Neuronal stem cell (in vitro differentiated cells): ENCODE measurements around the gene OSMR.

Source experiments
- DNase-seq: peaks from one replicate; pipeline ENCODE4 v3.0.0-alpha.2; 2013; ENCODE audit warnings: low spot score
- H2AFZ ChIP-seq: one replicate; pipeline ENCODE4 v1.6.1; 2013; ENCODE audit warnings: mild to moderate bottlenecking, low read length, inconsistent platforms
- H2AK5ac ChIP-seq: 2 replicates; pipeline ENCODE4 v1.6.1; 2013; ENCODE audit warnings: low read depth, mild to moderate bottlenecking, inconsistent platforms, low read length, moderate library complexity, mixed read lengths
- H2BK120ac ChIP-seq: 2 replicates; pipeline ENCODE4 v1.6.1; 2013; ENCODE audit warnings: low read depth, mild to moderate bottlenecking, inconsistent platforms, low read length, moderate library complexity, mixed read lengths
- H2BK12ac ChIP-seq: one replicate; pipeline ENCODE4 v1.6.1; 2013; ENCODE audit warnings: low read length, inconsistent platforms
- H2BK15ac ChIP-seq: 2 replicates; pipeline ENCODE4 v1.6.1; 2013; ENCODE audit warnings: mild to moderate bottlenecking, low read length, inconsistent platforms, mixed read lengths
- H2BK5ac ChIP-seq: one replicate; pipeline ENCODE4 v1.6.1; 2013; ENCODE audit warnings: inconsistent platforms, mild to moderate bottlenecking, low read length, moderate library complexity
- H3K14ac ChIP-seq: one replicate; pipeline ENCODE4 v1.6.1; 2013; ENCODE audit warnings: low read length, inconsistent platforms
- H3K18ac ChIP-seq: 2 replicates; pipeline ENCODE4 v1.6.1; 2013; ENCODE audit warnings: low read length, inconsistent platforms
- H3K23ac ChIP-seq: 2 replicates; pipeline ENCODE4 v1.6.1; 2013; ENCODE audit warnings: low read depth, mild to moderate bottlenecking, mixed read lengths, low read length, inconsistent platforms; ENCODE audit not compliant: poor library complexity
- H3K27ac ChIP-seq: replicated peaks from 3 replicates; pipeline ENCODE4 v1.5.1; 2013; ENCODE audit warnings: low read length, inconsistent platforms
- H3K27me3 ChIP-seq, 3 experiments: 2 replicates each; pipeline ENCODE4 v1.6.1; 2013; ENCODE audit warnings: low read length in 3 of 3, mild to moderate bottlenecking in 2 of 3, inconsistent platforms in 1 of 3, low read depth in 1 of 3, mixed read lengths in 1 of 3, moderate library complexity in 1 of 3; ENCODE audit not compliant: control insufficient read depth in 3 of 3, insufficient read depth in 3 of 3
- H3K36me3 ChIP-seq, 2 donors: replicated peaks in 1 of 2; 2 replicates each; pipeline ENCODE4 v1.6.1; 2013; ENCODE audit warnings: low read length in 2 of 2; ENCODE audit not compliant: control insufficient read depth in 2 of 2, insufficient read depth in 2 of 2
- H3K4ac ChIP-seq: 2 replicates; pipeline ENCODE4 v1.6.1; 2013; ENCODE audit warnings: inconsistent platforms, mild to moderate bottlenecking, low read length, moderate library complexity
- H3K4me1 ChIP-seq, 2 donors: 1 replicate in 1 of 2; 2 replicates in 1 of 2; pipeline ENCODE4 v1.6.1; 2013; ENCODE audit warnings: low read length in 2 of 2, low read depth in 1 of 2; ENCODE audit not compliant: control insufficient read depth in 2 of 2, insufficient read depth in 1 of 2
- H3K4me2 ChIP-seq: one replicate; pipeline ENCODE4 v1.6.1; 2013; ENCODE audit warnings: mild to moderate bottlenecking, low read length, inconsistent platforms; ENCODE audit not compliant: insufficient read depth, poor library complexity, severe bottlenecking
- H3K4me3 ChIP-seq, 2 donors: 2 replicates each; pipeline ENCODE4 v1.5.1; 2013; ENCODE audit warnings: low read length in 2 of 2, mild to moderate bottlenecking in 2 of 2, inconsistent platforms in 1 of 2, moderate library complexity in 1 of 2
- H3K79me1 ChIP-seq: one replicate; pipeline ENCODE4 v1.6.1; 2013; ENCODE audit warnings: low read depth, mild to moderate bottlenecking, inconsistent platforms, low read length, moderate library complexity
- H3K9ac ChIP-seq: one replicate; pipeline ENCODE4 v1.6.1; 2013; ENCODE audit warnings: mild to moderate bottlenecking, low read depth, low read length, inconsistent platforms; ENCODE audit not compliant: poor library complexity
- H3K9me3 ChIP-seq, 2 donors: replicated peaks in 1 of 2; 2 replicates each; pipeline versions ENCODE3 to v1.6.1; 2013; ENCODE audit warnings: low read length in 2 of 2, mild to moderate bottlenecking in 2 of 2, inconsistent platforms in 1 of 2, low read depth in 1 of 2, mixed read lengths in 1 of 2, moderate library complexity in 1 of 2; ENCODE audit not compliant: control insufficient read depth in 2 of 2, insufficient read depth in 1 of 2
- H4K8ac ChIP-seq: one replicate; pipeline ENCODE4 v1.6.1; 2013; ENCODE audit warnings: low read depth, mild to moderate bottlenecking, inconsistent platforms, low read length, moderate library complexity
- H4K91ac ChIP-seq: one replicate; pipeline ENCODE4 v1.6.1; 2013; ENCODE audit warnings: low read length, low read depth, mild to moderate bottlenecking, inconsistent platforms; ENCODE audit not compliant: poor library complexity
- WGBS, 2 donors: extraction: QIAGEN DNeasy Blood & Tissue Kit; methylation state at CpG; one replicate each; pipeline ENCODE4 v1.1.7; 2013; ENCODE audit warnings: missing lambda C conversion rate in 2 of 2, mixed read lengths in 1 of 2; ENCODE audit not compliant: insufficient read length in 2 of 2, insufficient replicate concordance in 1 of 2; ENCODE audit errors: extremely low coverage in 2 of 2; 5-methylcytosine and 5-hydroxymethylcytosine counted together

Gene OSMR

DNA sequence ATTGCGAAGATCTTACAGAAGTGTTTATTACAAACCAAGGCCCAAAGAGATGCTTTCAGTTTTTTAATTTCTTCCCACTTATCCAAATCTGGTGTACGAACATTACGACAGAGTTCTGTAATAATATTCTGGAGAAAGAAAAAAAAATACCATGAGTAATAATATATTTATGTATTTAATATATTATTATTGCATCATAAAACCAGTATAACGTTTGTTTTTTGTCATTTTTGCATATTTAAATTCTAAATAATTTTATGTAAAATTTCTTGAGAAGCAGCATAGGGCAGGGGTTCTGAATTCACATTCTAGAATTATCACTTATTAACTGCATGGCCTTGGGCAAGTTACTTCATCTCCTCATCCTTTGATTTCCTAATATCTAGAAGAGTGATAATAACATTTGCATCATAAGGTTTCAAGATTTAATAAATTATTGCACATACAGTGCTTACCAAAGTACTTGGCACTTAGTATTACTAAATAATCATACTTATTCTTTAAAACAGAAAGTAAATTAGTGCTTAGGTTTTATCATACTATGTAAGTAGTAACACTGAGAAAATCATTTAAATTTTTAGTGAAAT, 107.7 kb downstream of the OSMR start:
- Histone ChIP-seq H4K8ac (no peak overlapping the region), H2AFZ (no peak overlapping the region), H3K18ac (no peak overlapping the region), H3K79me1 (no peaks in the 10 kb centered on the region), H3K9me3 (no peaks in the 10 kb centered on the region), H3K4me2 (no peak overlapping the region), H2BK120ac (no peak overlapping the region), H4K91ac (no peak overlapping the region), H2BK12ac (no peak overlapping the region), H3K4me3 (no peak overlapping the region), H3K27me3 (no peaks in the 10 kb centered on the region), H2BK5ac (no peak overlapping the region), H2BK15ac (no peak overlapping the region), H2AK5ac (no peak overlapping the region), H3K23ac (no peak overlapping the region), H3K14ac (no peak overlapping the region), H3K4me1 (no peaks in the 10 kb centered on the region), H3K36me3 (peaks cover 6 to 99% of the 10 kb centered on the region in 2 donors), H3K9ac (no peak overlapping the region), H3K27ac (no peak overlapping the region), H3K4ac (no peak overlapping the region)
- DNase-seq, result no peak
- WGBS, 2 donors, result no CpG with 5 or more reads among the region's 4 CpGs

DNA sequence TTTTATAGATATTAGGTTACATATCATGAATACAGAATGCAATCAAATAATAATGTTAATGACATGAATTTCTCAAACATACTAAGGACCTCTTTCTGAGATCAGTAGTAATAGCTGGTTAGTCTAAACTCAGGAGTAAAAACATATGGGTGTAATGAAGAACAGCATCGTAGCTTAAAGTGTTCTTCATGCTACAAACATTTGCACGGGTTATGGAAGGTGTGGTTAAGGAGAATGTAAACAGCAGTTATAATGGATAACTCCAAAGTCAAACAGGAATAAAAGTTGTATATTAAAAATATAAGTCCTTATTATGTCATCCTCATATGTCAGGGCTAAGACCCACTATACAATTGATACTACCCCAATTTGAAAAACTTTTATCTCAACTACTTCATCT, 115.9 kb downstream of the OSMR start:
- H3K4ac ChIP-seq, result no peak overlapping the region
- H2AFZ ChIP-seq, result no peak overlapping the region
- no peak overlapping the region for H3K18ac ChIP-seq
- H3K27ac ChIP-seq, result no peak overlapping the region
- no peak overlapping the region for H2BK120ac ChIP-seq
- H3K4me3 ChIP-seq, result no peak overlapping the region
- H4K91ac ChIP-seq, result no peak overlapping the region
- DNase-seq, result no peak
- H3K9me3 ChIP-seq, result no peaks in the 10 kb centered on the region
- no peak overlapping the region for H2BK5ac ChIP-seq
- H3K4me1 ChIP-seq, result no peaks in the 10 kb centered on the region
- H2BK15ac ChIP-seq, result no peak overlapping the region
- H3K14ac ChIP-seq, result no peak overlapping the region
- H3K23ac ChIP-seq, result no peak overlapping the region
- H2AK5ac ChIP-seq, result no peak overlapping the region
- H3K27me3 ChIP-seq, result no peaks in the 10 kb centered on the region
- H3K79me1 ChIP-seq, result no peaks in the 10 kb centered on the region
- no peak overlapping the region for H2BK12ac ChIP-seq
- WGBS, 2 donors, result no CpG with 5 or more reads among the region's 2 CpGs
- H4K8ac ChIP-seq, result no peak overlapping the region
- H3K9ac ChIP-seq, result no peak overlapping the region
- no peak overlapping the region for H3K4me2 ChIP-seq
- peaks cover 0 to 93% of the 10 kb centered on the region in 2 donors for H3K36me3 ChIP-seq

DNA sequence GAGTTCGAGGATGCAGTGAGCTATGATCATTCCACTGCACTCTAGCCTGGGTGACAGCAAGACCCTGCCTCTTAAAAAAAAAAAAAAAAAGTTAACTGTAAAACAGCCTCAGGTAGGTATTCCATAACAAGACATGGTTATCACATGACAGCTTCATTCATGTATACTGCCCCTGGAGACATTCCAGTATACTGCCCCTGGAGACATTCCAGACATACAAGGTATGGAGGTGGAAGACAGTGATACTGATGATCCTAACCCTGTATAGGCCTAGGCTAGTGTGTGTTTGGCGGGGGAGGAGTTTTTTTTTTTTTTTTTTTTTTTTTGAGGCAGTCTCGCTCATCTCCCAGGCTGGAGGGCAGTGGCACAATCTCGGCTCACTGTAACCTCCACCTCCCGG, 122.9 kb downstream of the OSMR start:
- H3K9ac ChIP-seq, result no peak overlapping the region
- no peak overlapping the region for H3K18ac ChIP-seq
- no peak for DNase-seq
- no peak overlapping the region for H2BK5ac ChIP-seq
- WGBS, 2 donors, result no CpG with 5 or more reads among the region's 5 CpGs
- no peaks in the 10 kb centered on the region for H3K4me1 ChIP-seq
- no peak overlapping the region for H3K23ac ChIP-seq
- H2BK12ac ChIP-seq, result no peak overlapping the region
- no peak overlapping the region for H4K91ac ChIP-seq
- no peaks in the 10 kb centered on the region for H3K9me3 ChIP-seq
- H3K79me1 ChIP-seq, result no peaks in the 10 kb centered on the region
- no peak overlapping the region for H3K4me3 ChIP-seq
- H3K4me2 ChIP-seq, result no peak overlapping the region
- H3K36me3 ChIP-seq, result peaks cover 0 to 56% of the 10 kb centered on the region in 2 donors
- H3K4ac ChIP-seq, result no peak overlapping the region
- H3K27me3 ChIP-seq, result no peaks in the 10 kb centered on the region
- H4K8ac ChIP-seq, result no peak overlapping the region
- H2BK120ac ChIP-seq, result no peak overlapping the region
- H2AFZ ChIP-seq, result no peak overlapping the region
- H2AK5ac ChIP-seq, result no peak overlapping the region
- no peak overlapping the region for H3K27ac ChIP-seq
- H3K14ac ChIP-seq, result no peak overlapping the region
- H2BK15ac ChIP-seq, result no peak overlapping the region

- H3K27ac ChIP-seq, result no peak overlapping the region
- DNase-seq, result no peak
- no peak overlapping the region for H2BK12ac ChIP-seq
- H3K79me1 ChIP-seq, result no peaks in the 10 kb centered on the region
- no peak overlapping the region for H2BK120ac ChIP-seq
- no peak overlapping the region for H3K23ac ChIP-seq
- H4K91ac ChIP-seq, result no peak overlapping the region
- no peak overlapping the region for H2BK5ac ChIP-seq
- H4K8ac ChIP-seq, result no peak overlapping the region
- H2AFZ ChIP-seq, result no peak overlapping the region
- no peak overlapping the region for H3K18ac ChIP-seq
- no peak overlapping the region for H2BK15ac ChIP-seq
- H3K36me3 ChIP-seq, result peaks cover 2 to 15% of the 10 kb centered on the region in 2 donors
- no peak overlapping the region for H3K4me2 ChIP-seq
- H3K9me3 ChIP-seq, result no peaks in the 10 kb centered on the region
- H3K4ac ChIP-seq, result no peak overlapping the region
- H3K9ac ChIP-seq, result no peak overlapping the region
- H3K27me3 ChIP-seq, result no peaks in the 10 kb centered on the region
- H3K14ac ChIP-seq, result no peak overlapping the region
- H3K4me3 ChIP-seq, result no peak overlapping the region
- peaks cover 0 to 2% of the 10 kb centered on the region in 2 donors for H3K4me1 ChIP-seq
- H2AK5ac ChIP-seq, result no peak overlapping the region
Measured at GRCh38 chr5:38978036-38978435, 132.2 kb downstream of the OSMR start.
